ENCODE results near the gene RGS10. TPM values are rescaled to one million over a fixed set of nuclear protein-coding genes. Genes with fewer than 3 reads are reported as not detected.
A peak's percentile ranks its signal among the peaks of the same experiment; 100 is the strongest.

RGS10 gene
- total RNA-seq, 1 donor from 2014 or later = 5.6 TPM

DNA sequence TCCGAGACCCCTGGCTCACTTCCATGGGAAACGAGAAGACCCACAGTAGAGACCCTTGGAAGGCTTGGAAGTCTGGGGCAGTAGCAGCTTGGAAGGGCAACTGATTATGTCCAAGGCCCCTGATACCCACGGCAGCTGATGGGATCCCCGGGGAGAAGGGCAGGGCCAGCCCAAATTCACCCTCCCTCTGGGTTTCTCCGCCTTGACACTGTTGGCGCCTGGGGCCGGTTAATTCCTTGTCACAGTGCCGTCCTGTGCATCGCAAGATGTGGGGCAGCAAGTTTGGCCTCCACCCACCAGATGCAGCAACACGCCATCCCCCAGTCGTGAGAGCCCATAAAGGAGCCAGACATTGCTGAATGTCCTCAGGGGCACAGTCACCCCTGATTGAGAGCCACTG, 89.2 kb downstream of the RGS10 start:
- H3K4me3 ChIP-seq = no peak overlapping the region
- H3K4me1 ChIP-seq = peaks cover 15% of the 10 kb centered on the region
- TF ChIP-seq, protein P1, sequence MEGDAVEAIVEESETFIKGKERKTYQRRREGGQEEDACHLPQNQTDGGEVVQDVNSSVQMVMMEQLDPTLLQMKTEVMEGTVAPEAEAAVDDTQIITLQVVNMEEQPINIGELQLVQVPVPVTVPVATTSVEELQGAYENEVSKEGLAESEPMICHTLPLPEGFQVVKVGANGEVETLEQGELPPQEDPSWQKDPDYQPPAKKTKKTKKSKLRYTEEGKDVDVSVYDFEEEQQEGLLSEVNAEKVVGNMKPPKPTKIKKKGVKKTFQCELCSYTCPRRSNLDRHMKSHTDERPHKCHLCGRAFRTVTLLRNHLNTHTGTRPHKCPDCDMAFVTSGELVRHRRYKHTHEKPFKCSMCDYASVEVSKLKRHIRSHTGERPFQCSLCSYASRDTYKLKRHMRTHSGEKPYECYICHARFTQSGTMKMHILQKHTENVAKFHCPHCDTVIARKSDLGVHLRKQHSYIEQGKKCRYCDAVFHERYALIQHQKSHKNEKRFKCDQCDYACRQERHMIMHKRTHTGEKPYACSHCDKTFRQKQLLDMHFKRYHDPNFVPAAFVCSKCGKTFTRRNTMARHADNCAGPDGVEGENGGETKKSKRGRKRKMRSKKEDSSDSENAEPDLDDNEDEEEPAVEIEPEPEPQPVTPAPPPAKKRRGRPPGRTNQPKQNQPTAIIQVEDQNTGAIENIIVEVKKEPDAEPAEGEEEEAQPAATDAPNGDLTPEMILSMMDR (IDR thresholded peaks at IDR 0.05; ENCODE audit: borderline replicate concordance) = no peak
- intact Hi-C loops (cut with micrococcal nuclease) = no loop called here
- no peaks in the 10 kb centered on the region for H3K9me3 ChIP-seq (replicated peaks)
- no peak for DNase-seq
- H3K27ac ChIP-seq (replicated peaks) = peak overlapping the region; percentile 12
- peaks cover 80% of the 10 kb centered on the region for H3K36me3 ChIP-seq
- H3K27me3 ChIP-seq (ENCODE audit: low read depth) = no peaks in the 10 kb centered on the region

DNA sequence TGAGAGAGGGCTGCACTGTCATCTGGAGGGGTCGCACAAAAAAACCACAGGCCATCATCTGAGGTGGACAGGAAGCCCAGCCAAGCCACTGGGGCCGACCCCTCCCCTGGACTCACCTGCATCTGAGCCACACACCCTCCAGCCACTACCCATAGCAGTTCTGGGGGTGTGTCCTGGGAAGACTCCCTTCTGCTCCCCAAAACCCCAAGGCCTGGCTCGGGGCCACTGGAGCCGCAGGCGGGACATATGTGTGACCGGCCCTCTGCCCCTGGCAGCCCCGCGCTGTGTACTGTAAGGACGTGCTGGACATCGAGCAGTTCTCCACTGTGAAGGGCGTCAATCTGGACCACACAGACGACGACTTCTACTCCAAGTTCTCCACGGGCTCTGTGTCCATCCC, 90.1 kb downstream of the RGS10 start:
- DNase-seq = no peak
- Histone ChIP-seq H3K9me3 (replicated peaks) (no peaks in the 10 kb centered on the region), H3K36me3 (peaks cover 89% of the 10 kb centered on the region), H3K27ac (replicated peaks) (no peak overlapping the region), H3K4me1 (peaks cover 15% of the 10 kb centered on the region), H3K4me3 (no peak overlapping the region), H3K27me3 (ENCODE audit: low read depth) (no peaks in the 10 kb centered on the region)
- intact Hi-C loops (cut with micrococcal nuclease) = no loop called here
- TF ChIP-seq, protein P1 (IDR thresholded peaks at IDR 0.05; ENCODE audit: borderline replicate concordance) = no peak

DNA sequence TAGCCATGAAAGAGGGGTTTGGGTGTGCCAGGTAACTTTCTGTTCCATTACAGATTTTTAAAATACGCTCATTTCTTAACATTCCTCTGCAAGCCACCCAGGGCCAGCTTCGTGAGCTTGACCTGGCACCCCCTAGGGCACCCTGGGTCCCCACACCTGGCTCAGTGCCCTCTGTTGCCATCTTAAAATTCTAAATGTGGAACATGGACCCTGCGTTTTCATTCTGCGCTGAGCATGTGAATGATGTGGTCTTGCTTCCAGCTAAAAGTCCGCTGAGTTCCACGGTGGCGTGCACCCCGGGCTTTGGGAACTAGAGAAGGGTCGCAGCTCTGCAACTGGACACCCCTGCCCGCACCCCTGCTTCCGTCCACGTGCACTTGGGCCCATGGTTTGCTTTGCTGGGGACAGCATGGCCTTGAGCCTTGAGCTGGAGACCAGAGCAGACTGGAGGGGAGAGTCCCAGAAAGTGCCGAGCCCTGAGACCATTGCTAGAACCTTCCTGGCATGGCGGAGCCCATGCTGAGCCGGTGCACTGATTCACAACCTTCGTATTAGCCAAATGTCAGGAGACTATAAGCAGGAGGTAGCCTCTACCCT, 91.1 kb downstream of the RGS10 start:
- Histone ChIP-seq H3K4me1 (peaks cover 15% of the 10 kb centered on the region), H3K9me3 (replicated peaks) (no peaks in the 10 kb centered on the region), H3K27me3 (ENCODE audit: low read depth) (no peaks in the 10 kb centered on the region), H3K4me3 (no peak overlapping the region), H3K27ac (replicated peaks) (no peak overlapping the region), H3K36me3 (peaks cover 91% of the 10 kb centered on the region)
- intact Hi-C loops (cut with micrococcal nuclease) = no loop called here
- TF ChIP-seq, protein P1 (IDR thresholded peaks at IDR 0.05; ENCODE audit: borderline replicate concordance) = no peak
- DNase-seq = no peak

DNA sequence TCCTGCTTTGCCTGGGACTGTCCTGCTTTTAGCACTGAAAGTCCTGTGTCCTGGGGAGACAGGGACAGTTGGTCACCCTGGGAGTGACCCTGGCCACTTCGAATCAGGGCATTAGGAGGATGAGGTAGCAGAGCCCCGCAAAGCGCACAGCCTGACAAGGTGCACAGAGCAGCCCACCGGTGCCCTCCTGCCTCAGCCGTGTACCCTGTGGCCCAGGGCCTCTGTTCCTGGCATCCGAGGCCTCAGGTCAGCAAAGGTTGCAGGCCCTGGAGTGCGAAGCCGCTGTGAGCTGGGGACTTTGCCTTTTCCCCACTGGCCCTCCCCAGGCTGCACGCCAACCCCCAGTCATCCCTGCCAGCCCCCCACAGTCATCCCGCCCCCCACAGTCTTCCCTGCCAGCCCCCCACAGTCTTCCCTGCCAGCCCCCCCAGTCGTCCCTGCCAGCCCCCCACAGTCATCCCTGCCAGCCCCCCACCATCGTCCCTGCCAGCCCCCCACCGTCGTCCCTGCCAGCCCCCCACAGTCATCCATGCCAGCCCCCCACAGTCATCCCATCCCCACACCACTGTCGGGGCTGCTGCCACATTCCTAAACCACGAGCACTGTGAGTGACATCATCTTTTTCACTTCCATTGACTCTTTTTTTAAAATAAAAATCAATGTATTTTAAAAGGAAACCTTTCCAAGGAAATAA, 91.8 kb downstream of the RGS10 start:
- DNase-seq = no peak
- peaks cover 91% of the 10 kb centered on the region for H3K36me3 ChIP-seq
- peaks cover 15% of the 10 kb centered on the region for H3K4me1 ChIP-seq
- no peaks in the 10 kb centered on the region for H3K9me3 ChIP-seq (replicated peaks)
- H3K27ac ChIP-seq (replicated peaks) = peak overlapping the region; percentile 9
- TF ChIP-seq, protein P1 (IDR thresholded peaks at IDR 0.05; ENCODE audit: borderline replicate concordance) = no peak
- no peak overlapping the region for H3K4me3 ChIP-seq
- intact Hi-C loops (cut with micrococcal nuclease) = no loop called here
- H3K27me3 ChIP-seq (ENCODE audit: low read depth) = no peaks in the 10 kb centered on the region

Other genes starting within 250 kb of the RGS10 start
- gene TIAL1, start 54.2 kb upstream of the RGS10 start, total RNA-seq = 73.9 TPM
- 164 TPM for gene BAG3, start 108.7 kb upstream of the RGS10 start, total RNA-seq
- 4.9 TPM for gene INPP5F, start 183.3 kb upstream of the RGS10 start, total RNA-seq

Measured in left ventricle myocardium inferior (tissue), 1 donor.